ENCODE data around the gene VPS45.
"Not testable (repeated sequence)": the region's sequence is repeated elsewhere in the genome, so short reads cannot be mapped to it uniquely, and the experiment has no call there.

VPS45 gene

GRCh38 chr1:150138044-150138443, 70.5 kb downstream of the VPS45 start:
- no peak overlapping the region for H3K4me3 ChIP-seq (replicated peaks; ENCODE audit: low read depth, low read length)
- no peak for TF ChIP-seq CTCF (IDR thresholded peaks at IDR 0.05; ENCODE audit: low read length, missing control alignments)
- DNase-seq (ENCODE audit: low read depth): no peak

- DNase-seq (ENCODE audit: low read depth): no peak
- no peak overlapping the region for H3K4me3 ChIP-seq (replicated peaks; ENCODE audit: low read depth, low read length)
- TF ChIP-seq CTCF (IDR thresholded peaks at IDR 0.05; ENCODE audit: low read length, missing control alignments): no peak
These were observed 73.9 kb downstream of the VPS45 start for GRCh38 chr1:150141452-150141851.

- no peak overlapping the region for H3K4me3 ChIP-seq (replicated peaks; ENCODE audit: low read depth, low read length)
- TF ChIP-seq CTCF (IDR thresholded peaks at IDR 0.05; ENCODE audit: low read length, missing control alignments): no peak
- peak; percentile 32 for DNase-seq (ENCODE audit: low read depth)
These were observed 74.5 kb downstream of the VPS45 start for GRCh38 chr1:150142083-150142482.

- no peak for TF ChIP-seq CTCF (IDR thresholded peaks at IDR 0.05; ENCODE audit: low read length, missing control alignments)
- no peak for DNase-seq (ENCODE audit: low read depth)
- no peak overlapping the region for H3K4me3 ChIP-seq (replicated peaks; ENCODE audit: low read depth, low read length)
These were observed 77.0 kb downstream of the VPS45 start for GRCh38 chr1:150144606-150145005.

GRCh38 chr1:150146016-150146415, 78.4 kb downstream of the VPS45 start:
- not testable (repeated sequence) for DNase-seq (ENCODE audit: low read depth); H3K4me3 ChIP-seq (replicated peaks; ENCODE audit: low read depth, low read length)

GRCh38 chr1:150146849-150147542, 79.4 kb downstream of the VPS45 start:
- no peak for DNase-seq (ENCODE audit: low read depth)
- no peak for TF ChIP-seq CTCF (IDR thresholded peaks at IDR 0.05; ENCODE audit: low read length, missing control alignments)
- H3K4me3 ChIP-seq (replicated peaks; ENCODE audit: low read depth, low read length): no peak overlapping the region

- DNase-seq (ENCODE audit: low read depth): no peak
- no peak for TF ChIP-seq CTCF (IDR thresholded peaks at IDR 0.05; ENCODE audit: low read length, missing control alignments)
- peak overlapping the region; percentile 94 for H3K4me3 ChIP-seq (replicated peaks; ENCODE audit: low read depth, low read length)
These were observed 81.3 kb downstream of the VPS45 start for GRCh38 chr1:150148837-150149270.

All from fibroblast of pulmonary artery (primary cell).